SK-N-SH (cell line): ENCODE results near the gene CES5A.

Experiments used
- MEF2A ChIP-seq: IDR thresholded peaks from 2 replicates; pipeline ENCODE4 v1.4.0; 2012; ENCODE audit warnings: low read depth, borderline replicate concordance
- POLR2AphosphoS5 ChIP-seq: IDR thresholded peaks from 2 replicates; pipeline ENCODE4 v1.6.1; 2012; ENCODE audit warnings: low read depth, low read length
- TEAD4 ChIP-seq: IDR thresholded peaks from 2 replicates; pipeline ENCODE4 v1.4.0; 2012; ENCODE audit warnings: mild to moderate bottlenecking, borderline replicate concordance; ENCODE audit not compliant: insufficient read depth
- TF ChIP-seq, protein P1 (sequence below): fragments of 200-600 bp; sonication (generic); IDR thresholded peaks from 2 replicates; pipeline ENCODE4 v1.6.1; 2017; ENCODE audit warnings: antibody characterized with exemption, mild to moderate bottlenecking, moderate library complexity

DNA sequence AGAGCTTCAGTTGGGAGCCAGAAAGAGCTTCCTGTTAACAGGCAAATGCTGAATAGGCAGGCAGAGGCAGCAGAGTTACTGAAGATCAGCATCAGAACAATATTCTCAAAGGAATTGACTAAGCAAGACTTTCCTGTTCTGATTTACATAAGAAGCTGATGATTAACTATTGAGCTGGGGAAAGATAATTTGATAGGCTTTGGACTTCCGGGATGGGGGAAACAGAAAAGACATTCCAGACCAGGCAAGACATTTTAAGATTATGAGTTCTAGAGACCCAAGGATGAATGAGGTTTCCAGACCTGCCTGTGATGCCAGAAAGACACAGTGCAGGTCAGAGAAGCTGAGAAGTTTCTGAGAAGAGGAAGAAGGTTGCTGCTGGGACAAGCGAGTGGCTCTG lies at the start of gene CES5A:
- TF ChIP-seq POLR2AphosphoS5 (no peak), MEF2A (no peak), TEAD4 (no peak)
- TF ChIP-seq, protein P1, sequence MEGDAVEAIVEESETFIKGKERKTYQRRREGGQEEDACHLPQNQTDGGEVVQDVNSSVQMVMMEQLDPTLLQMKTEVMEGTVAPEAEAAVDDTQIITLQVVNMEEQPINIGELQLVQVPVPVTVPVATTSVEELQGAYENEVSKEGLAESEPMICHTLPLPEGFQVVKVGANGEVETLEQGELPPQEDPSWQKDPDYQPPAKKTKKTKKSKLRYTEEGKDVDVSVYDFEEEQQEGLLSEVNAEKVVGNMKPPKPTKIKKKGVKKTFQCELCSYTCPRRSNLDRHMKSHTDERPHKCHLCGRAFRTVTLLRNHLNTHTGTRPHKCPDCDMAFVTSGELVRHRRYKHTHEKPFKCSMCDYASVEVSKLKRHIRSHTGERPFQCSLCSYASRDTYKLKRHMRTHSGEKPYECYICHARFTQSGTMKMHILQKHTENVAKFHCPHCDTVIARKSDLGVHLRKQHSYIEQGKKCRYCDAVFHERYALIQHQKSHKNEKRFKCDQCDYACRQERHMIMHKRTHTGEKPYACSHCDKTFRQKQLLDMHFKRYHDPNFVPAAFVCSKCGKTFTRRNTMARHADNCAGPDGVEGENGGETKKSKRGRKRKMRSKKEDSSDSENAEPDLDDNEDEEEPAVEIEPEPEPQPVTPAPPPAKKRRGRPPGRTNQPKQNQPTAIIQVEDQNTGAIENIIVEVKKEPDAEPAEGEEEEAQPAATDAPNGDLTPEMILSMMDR: no peak
